EL (cell line): ENCODE measurements around the gene IL20RB.

Source experiments
- DNase-seq: peaks from one replicate; pipeline ENCODE4 v3.0.0-alpha.2; 2016

Gene IL20RB

DNA sequence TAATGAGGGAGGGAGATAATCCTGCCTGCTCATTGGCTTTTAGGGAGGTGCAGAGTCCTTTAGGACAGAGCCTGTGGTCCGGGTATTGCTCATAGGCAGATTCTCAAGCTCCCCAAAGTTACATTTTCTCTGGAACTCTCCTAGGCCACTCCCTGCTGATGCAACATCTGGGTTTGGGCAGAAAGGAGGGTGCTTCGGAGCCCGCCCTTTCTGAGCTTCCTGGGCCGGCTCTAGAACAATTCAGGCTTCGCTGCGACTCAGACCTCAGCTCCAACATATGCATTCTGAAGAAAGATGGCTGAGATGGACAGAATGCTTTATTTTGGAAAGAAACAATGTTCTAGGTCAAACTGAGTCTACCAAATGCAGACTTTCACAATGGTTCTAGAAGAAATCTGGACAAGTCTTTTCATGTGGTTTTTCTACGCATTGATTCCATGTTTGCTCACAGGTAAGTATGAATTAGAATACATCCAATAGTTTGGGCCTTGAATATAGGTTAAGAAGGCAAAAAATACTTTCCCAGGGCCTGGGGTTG, at the start of gene IL20RB:
Gene IL20RB (plus strand): TSS at position 233 of the 538 bp plus-strand sequence. CDS start 131 bp downstream, at position 364.
- DNase-seq: peak; percentile 51

DNA sequence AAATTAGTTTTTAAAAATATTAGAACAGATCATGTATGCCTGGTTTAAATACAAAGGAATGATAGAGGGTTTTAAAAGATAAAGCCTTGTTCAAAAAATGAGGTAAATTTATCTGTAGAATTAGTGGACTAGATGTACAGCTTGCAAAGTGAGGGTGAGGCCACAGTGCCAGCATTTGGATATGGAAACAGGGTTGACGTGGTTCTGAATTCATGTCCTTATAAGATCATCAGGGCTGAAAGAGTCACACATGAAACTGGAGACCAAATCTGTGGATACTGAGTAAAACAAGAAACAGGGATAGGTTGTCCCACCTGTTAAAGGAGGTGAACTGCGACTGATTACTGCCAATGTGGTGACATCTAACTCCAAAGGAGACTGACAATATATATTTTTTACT, 49.5 kb upstream of the IL20RB start:
- DNase-seq: no peak

DNA sequence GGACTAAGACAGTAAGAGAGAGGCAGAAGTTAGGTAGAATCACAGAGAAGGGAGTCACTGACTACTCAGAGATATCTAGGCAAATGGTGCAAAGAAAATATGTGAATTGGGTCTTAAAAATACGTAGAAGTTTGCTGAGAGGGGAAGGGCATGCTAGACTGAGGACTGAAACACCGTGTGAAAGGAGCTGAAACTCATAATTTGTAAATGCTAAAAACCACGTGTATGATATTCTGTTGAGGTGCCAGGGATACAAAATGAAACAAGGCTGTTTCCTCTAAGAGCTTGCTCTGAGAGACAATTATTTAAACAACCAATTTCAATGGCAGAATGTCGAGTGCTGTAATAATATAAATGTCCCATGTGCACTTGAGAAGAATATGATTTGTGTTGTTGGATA, 48.6 kb upstream of the IL20RB start:
- DNase-seq: no peak

GRCh38 chr3:136910697-136911096, 47.1 kb upstream of the IL20RB start:
- DNase-seq: no peak

- no peak for DNase-seq
Observed at GRCh38 chr3:136913168-136913567, 44.6 kb upstream of the IL20RB start.

GRCh38 chr3:136914739-136915138, 43.0 kb upstream of the IL20RB start:
- no peak for DNase-seq

DNA sequence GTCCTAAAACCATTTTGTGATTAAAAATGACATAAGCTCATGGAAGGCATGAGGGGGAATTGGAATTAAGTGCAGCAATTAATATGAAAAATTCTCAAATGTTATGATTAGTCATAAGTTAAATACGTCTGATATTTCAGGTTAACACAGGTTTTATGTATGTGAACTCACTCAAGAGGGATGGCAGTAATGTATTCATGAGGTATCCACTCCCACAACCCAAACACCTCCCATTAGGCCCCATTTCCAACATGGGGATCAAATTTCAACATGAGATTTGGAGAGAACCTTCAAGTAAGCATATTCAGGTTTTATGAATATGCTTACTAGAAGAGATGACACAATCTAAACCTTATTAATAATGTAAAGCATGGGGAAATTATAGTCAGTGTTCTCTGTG, 41.6 kb upstream of the IL20RB start:
- DNase-seq: no peak

GRCh38 chr3:136919799-136920580, 37.8 kb upstream of the IL20RB start:
- peak; percentile 11 for DNase-seq

GRCh38 chr3:136920904-136921611, 36.7 kb upstream of the IL20RB start:
- no peak for DNase-seq

DNA sequence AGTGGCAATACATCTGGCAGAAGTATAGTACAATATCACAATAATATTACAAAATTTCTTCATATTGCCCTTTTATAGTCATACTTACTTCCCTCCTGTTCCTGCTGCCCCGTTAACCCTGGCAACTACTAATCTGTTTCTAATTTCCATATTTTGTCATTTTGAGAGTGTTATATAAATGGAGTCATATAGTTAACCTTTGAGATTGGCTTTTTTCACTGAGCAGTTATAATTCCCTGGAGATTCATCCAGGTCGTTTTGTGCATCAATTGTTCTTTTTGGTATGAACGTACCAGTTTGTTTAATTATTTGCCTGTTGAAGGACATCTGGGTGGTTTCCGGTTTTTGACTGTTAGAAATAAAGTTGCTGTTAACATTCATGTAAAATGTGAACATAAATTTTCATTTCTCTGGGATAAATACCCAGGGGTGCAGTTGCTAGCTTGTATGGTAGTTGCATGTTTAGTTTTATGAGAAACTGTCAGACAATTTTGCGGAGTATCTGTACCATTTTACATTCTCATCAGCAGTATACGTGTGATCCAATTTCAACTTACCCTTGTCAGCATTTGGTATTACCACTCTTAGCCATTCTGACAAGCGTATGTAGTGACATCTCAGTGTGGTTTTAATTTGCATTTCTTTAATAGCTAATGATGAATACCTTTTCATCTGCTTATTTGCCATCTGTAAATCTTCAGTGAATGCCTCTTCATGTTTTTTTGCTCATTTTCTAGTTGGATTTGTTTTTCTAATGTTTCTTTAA, 32.2 kb upstream of the IL20RB start:
- DNase-seq: no peak

- no peak for DNase-seq
Observed at GRCh38 chr3:136928240-136928639, 29.5 kb upstream of the IL20RB start.

GRCh38 chr3:136929977-136930670, 27.7 kb upstream of the IL20RB start:
- DNase-seq: no peak

- DNase-seq: no peak
Observed at GRCh38 chr3:136931606-136932005, 26.2 kb upstream of the IL20RB start.

DNA sequence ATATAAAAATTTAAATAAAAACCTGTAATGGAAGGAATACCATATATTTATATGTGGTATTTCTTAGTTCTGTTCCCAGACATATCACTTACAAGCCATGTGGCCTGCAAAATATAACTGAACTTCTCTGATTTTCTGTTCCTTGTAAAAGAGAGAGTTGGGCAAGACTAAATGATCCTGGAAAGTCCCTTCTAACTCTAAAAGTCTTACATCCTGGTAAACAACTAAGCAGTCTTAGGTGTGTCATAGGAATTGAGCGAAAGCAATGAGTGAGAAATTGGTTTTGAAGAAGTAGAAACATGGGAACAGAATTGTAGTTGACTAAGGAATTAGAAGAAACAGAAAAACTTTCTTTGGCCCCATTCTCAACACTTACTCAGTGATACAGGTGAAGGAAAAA, 25.3 kb upstream of the IL20RB start:
- no peak for DNase-seq

- no peak for DNase-seq
Observed at GRCh38 chr3:136932978-136933772, 24.6 kb upstream of the IL20RB start.

DNA sequence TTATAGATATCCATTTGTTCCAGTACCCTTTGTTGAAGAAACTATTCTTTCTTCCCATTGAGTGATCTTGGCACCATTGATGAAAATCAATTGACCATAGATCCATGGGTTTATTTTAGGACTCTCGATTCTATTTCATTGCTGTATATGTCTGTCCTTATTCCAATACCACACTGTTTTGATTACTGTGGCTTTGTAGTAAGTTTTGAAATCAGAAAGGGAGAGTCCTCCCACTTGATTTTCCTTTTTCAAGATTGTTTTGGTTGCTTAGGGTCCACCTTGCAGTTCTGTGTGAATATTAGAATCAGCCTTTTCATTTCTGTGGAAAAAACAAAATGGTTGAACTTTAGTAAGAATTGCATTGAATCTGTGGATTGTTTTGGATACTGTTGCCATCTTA, 20.6 kb upstream of the IL20RB start:
- no peak for DNase-seq

DNA sequence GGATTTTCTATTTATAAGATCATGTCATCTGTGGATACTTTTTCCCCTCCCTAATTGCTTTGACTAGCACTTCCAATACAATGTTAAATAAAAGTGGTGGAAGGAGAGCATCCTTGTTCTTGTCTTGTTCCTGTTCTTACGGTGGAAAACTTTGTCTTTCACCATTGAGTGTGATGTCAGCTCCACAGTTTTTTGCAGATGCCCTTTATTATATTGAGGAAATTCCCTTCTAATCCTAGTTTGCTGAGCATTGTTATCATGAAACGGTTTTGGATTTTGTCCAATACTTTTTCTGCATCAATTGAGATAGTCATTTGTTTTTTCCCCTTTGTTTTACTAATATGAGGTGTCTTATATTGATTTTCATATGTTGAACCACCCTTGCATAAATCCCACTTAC, 19.9 kb upstream of the IL20RB start:
- no peak for DNase-seq

DNA sequence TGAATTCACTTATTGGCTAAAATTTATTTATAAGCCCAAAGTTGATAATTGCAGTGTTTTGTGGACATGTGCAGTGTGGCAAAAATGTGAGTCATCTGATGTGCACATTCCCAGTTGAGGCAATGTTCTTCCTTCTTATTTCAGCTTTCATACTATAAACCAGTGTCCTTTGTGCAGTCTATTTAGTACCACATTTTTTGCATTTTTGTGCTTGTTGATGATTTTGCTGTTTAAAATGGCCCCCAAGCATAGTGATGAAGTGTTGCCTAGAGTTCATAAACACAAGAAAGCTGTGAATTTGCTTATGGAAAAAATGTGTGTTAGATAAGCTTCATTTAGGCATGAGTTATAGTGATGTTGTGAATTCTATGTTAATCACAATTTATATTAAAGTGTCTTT, 19.4 kb upstream of the IL20RB start:
- DNase-seq: peak; percentile 75

- DNase-seq: no peak
Observed at GRCh38 chr3:136939489-136939888, 18.3 kb upstream of the IL20RB start.

- DNase-seq: no peak
Observed at GRCh38 chr3:136942803-136943202, 15.0 kb upstream of the IL20RB start.

GRCh38 chr3:136943436-136943835, 14.3 kb upstream of the IL20RB start:
- DNase-seq: no peak

DNA sequence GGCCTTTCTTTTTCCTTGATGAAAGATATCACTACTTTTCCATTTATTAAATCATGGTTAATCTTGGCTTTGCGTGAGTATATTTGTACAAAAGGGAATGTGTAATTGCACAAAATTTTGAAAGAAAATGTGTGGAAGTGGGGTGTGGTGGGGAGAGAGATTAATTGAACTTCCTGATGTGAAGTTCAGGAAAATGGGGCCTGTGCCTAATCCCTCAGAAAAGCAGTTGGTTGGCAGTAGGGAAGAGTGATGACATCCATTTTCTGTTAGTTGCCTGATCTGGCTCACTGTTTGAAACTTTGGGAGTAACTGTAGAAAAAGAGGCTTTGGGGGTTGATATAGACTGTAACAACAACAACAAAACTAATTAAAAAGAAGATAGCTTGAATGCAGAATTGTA, 10.8 kb upstream of the IL20RB start:
- DNase-seq: no peak
